Raji (cell line): ENCODE results near the gene PHF23.
A peak's percentile ranks its signal among the peaks of the same experiment; 100 is the strongest.

Source experiments
- POLR2A ChIP-seq: IDR thresholded peaks from 2 replicates; pipeline ENCODE4 v1.6.1; 2011; ENCODE audit warnings: low read depth, low read length, control low read depth; ENCODE audit not compliant: insufficient read depth

Gene PHF23

GRCh38 chr17:7239091-7240027, at the start of gene PHF23:
PHF23 (minus strand) TSS chr17:7239457; CDS start chr17:7239279, 178 bp downstream.
- TF ChIP-seq POLR2A, result peak; percentile 61

GRCh38 chr17:7285679-7286078, 46.4 kb upstream of the PHF23 start:
- no peak for TF ChIP-seq POLR2A

DNA sequence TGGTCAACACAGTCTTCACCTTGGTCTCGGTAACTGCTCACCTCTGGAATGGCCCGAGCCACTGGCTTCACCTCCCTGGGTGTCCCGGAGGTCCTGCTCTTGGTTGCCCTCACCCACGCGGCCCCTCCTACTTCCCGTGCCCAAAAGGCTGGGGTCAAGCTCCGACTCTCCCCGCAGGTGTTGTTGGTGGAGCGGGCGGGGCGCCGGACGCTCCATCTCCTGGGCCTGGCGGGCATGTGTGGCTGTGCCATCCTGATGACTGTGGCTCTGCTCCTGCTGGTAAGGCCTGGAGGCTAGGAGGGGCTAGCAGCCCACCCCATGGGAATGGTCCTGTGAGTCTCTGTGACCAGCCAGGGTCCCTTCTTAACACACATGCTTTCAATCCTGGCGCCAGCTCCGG, 45.7 kb upstream of the PHF23 start:
- no peak for TF ChIP-seq POLR2A

DNA sequence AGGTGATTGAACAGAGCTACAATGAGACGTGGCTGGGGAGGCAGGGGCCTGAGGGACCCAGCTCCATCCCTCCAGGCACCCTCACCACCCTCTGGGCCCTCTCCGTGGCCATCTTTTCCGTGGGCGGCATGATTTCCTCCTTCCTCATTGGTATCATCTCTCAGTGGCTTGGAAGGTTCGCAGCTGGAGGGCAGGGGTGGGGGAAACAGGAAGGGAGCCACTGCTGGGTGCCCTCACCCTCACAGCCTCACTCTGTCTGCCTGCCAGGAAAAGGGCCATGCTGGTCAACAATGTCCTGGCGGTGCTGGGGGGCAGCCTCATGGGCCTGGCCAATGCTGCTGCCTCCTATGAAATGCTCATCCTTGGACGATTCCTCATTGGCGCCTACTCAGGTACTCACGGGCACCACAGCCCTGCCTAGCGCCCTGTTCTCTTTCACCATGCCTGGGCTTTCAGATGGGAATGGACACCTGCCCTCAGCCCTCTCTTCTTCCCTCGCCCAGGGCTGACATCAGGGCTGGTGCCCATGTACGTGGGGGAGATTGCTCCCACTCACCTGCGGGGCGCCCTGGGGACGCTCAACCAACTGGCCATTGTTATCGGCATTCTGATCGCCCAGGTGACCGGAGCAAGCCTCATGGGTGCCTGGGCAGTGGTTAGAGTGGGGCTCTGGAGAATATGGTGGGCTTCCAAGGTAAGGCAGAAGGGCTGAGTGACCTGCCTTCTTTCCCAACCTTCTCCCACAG, 44.4 kb upstream of the PHF23 start:
- no peak for TF ChIP-seq POLR2A

DNA sequence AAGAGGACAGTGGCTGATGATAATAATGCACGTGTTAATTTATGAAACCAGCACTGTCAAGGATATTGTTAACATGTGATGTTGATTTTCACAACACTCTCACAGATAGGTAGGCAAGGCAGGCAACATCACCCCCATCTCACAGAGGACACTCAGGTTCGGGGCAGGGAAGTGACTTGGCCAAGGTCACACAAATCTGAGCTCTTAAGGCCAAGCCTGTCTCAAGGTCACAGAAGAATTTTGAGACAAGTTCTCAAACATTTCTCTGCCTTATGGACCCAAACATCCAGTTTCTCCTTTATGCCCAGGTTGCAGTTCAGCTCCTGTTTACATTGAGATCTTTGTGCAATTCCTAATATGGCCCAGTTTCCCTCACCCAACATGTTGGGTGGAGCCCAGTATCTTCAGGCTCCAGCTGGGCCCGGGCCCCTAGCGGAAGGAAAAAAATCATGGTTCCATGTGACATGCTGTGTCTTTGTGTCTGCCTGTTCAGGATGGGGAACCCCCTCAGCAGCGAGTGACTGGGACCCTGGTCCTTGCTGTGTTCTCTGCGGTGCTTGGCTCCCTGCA, 43.6 kb upstream of the PHF23 start:
- no peak for TF ChIP-seq POLR2A

- TF ChIP-seq POLR2A, result no peak
Observed at GRCh38 chr17:7281953-7282751, 42.9 kb upstream of the PHF23 start.

GRCh38 chr17:7281074-7281952, 42.1 kb upstream of the PHF23 start, which contains the start of gene SLC2A4:
SLC2A4 (plus strand) TSS chr17:7281718; CDS start chr17:7281935, 217 bp downstream.
- no peak for TF ChIP-seq POLR2A

- TF ChIP-seq POLR2A, result peak; percentile 35; the same call in 1 of the 2 replicates
Observed at GRCh38 chr17:7280519-7281073, 41.3 kb upstream of the PHF23 start.

DNA sequence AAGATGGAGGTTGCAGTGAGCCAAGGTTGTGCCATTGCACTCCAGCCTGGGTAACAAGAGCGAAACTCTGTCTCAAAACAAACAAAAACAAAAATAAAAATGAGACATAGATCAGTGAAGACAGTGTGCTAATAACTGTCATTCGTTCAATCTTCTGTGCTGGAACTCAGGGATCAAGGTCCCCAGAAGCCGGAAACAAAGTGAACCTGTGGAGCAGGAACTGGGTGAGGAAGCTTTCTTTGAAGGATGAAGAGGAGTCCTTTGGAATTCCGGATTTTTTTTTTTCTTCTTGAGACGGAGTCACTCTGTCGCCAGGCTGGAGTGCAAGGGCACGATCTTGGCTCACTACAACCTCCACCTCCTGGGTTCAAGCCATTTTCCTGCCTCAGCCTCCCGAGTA, 40.2 kb upstream of the PHF23 start:
- no peak for TF ChIP-seq POLR2A

DNA sequence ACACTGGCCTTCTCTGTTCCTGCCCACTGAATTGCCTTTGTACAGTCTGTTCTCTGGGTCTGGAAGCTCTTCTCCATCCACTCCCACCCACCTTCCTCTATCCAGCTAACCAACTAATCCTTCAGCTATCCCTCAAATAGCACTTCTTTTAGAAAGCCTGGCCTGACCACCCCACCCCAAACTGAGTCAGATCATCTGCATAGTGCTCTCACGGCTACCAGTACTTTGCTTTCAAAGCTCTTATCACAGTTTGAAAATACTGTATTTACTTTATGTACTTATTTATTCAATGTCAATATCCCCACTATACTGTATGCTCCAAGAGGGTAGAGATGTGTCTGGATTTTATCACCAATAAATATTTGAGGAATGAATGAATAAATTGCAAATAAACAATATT, 27.5 kb upstream of the PHF23 start:
- TF ChIP-seq POLR2A, result no peak

GRCh38 chr17:7263801-7264078, 24.5 kb upstream of the PHF23 start:
- TF ChIP-seq POLR2A, result no peak

DNA sequence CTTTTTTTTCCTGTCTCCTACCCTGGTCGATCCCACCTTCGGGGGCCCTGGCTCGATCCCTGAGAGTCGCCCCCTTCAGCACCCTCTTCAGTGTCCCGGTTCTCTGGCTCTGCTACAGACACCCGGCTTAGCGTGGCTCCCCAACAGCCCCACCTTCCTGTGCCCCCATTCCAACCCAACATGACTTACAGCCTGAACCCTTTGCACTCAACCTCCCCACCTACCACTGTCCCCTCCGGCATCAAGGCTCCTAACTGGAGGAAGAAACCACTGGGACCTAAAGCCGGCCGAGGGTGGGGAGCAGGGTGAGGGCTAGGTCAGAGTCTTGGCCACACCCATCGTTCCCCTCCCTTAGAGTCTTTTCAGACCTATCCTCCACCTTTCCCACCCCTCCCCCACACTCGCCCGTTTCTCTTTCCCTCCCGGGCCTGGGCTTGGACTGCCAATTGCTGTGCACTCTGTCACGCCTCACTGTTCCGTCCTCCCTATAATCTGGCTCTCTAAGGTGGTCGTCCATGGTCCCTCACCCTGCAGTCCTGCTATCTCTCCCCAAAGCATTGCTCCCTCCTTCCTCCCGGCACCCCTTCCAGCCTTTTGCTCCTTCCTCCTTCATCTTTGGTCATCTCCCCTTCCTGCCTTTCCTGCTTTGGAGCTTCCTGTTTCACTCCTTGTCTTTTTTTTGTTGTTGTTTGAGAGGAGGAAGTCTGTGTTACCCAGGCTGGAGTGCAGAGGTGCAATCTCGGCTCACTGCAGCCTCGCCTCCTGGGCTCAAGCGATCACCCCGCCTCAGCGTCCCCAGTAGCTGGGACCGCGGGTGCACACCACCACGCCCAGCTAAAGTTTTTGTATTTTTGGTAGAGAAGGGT, 23.9 kb upstream of the PHF23 start:
- TF ChIP-seq POLR2A, result no peak

- TF ChIP-seq POLR2A, result no peak
Observed at GRCh38 chr17:7262192-7262934, 23.1 kb upstream of the PHF23 start, which contains the start of gene CLDN7. CLDN7 (minus strand) TSS chr17:7262478; CDS start chr17:7262043, 435 bp downstream.
